Cardiac muscle cell (in vitro differentiated cells and primary cell): ENCODE results near the gene SLC38A9. TPM values are rescaled to one million over a fixed set of nuclear protein-coding genes. Genes with fewer than 3 reads are reported as not detected.

ENCODE experiments used
- DNase-seq, 2 donors: peaks; one replicate each; pipeline versions ENCODE4 v3.0.0 to v3.0.0-alpha.2; 2010 to 2017; ENCODE audit warnings: low read depth in 1 of 2, low spot score in 1 of 2
- H3K27ac ChIP-seq: fragments of 200-600 bp; sonication (generic); 2 replicates; pipeline ENCODE4 v1.5.1; 2016
- H3K27me3 ChIP-seq: fragments of 200-600 bp; sonication (generic); 2 replicates; pipeline ENCODE4 v1.6.0; 2016; ENCODE audit warnings: control low read depth
- H3K36me3 ChIP-seq: fragments of 200-600 bp; sonication (generic); 2 replicates; pipeline ENCODE4 v1.5.1; 2016; ENCODE audit warnings: control low read depth
- H3K4me1 ChIP-seq: fragments of 200-600 bp; sonication (generic); 2 replicates; pipeline ENCODE4 v1.8.1; 2017; ENCODE audit warnings: low read depth, mild to moderate bottlenecking, mixed run types
- H3K4me3 ChIP-seq: fragments of 200-600 bp; sonication (generic); 2 replicates; pipeline ENCODE4 v1.5.1; 2016; ENCODE audit warnings: mild to moderate bottlenecking
- H3K9me3 ChIP-seq: fragments of 200-600 bp; sonication (generic); 2 replicates; pipeline ENCODE4 v1.5.1; 2017; ENCODE audit warnings: low read depth, mild to moderate bottlenecking, control low read depth
- polyA plus RNA-seq: library from polyadenylated mRNA; unstranded; fragments of >200 nt; fragmentation: Nextera tagmentation; extraction: Ambion mirVana; gene quantifications from 2 replicates; pipeline ENCODE4 v1.2.1, GENCODE V29; 2016
- total RNA-seq: library from RNA; depleted of rRNA; stranded (reverse); fragments of >200 nt; gene quantifications from 2 replicates; pipeline ENCODE4 v1.2.3, GENCODE V29; 2016
- TF ChIP-seq, protein P1 (sequence below): IDR thresholded peaks from 2 replicates; pipeline ENCODE4 v1.5.1; 2012; ENCODE audit warnings: low read depth, mild to moderate bottlenecking, low read length

Gene SLC38A9
- total and polyA plus RNA-seq, 2 experiments from 2014 or later, result 14.4 to 15.1 TPM

DNA sequence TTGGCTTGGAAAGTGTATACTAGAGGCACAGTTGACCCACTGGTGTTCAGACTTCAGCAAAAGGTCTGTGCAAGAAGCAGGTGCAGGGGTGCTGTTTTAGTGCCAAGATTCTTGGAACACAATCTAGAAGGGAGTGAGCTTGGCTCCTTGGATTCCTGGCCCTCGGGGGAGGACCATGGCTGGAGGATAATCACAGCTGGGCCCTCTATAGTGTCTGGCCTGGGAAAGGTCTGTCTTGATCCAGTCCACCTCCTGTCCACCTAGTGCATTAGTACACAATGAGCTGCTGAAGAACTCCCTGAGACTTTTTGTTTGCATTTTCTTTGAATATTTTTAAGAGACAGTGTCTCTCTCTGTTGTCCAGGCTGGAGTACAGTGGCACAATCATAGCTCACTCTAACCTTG, 126.9 kb downstream of the SLC38A9 start:
- Histone ChIP-seq H3K36me3 (no peaks in the 10 kb centered on the region), H3K4me1 (peaks cover 4% of the 10 kb centered on the region), H3K27me3 (no peaks in the 10 kb centered on the region), H3K4me3 (no peak overlapping the region), H3K27ac (peak overlapping the region; percentile 24), H3K9me3 (no peaks in the 10 kb centered on the region)
- TF ChIP-seq, protein P1, sequence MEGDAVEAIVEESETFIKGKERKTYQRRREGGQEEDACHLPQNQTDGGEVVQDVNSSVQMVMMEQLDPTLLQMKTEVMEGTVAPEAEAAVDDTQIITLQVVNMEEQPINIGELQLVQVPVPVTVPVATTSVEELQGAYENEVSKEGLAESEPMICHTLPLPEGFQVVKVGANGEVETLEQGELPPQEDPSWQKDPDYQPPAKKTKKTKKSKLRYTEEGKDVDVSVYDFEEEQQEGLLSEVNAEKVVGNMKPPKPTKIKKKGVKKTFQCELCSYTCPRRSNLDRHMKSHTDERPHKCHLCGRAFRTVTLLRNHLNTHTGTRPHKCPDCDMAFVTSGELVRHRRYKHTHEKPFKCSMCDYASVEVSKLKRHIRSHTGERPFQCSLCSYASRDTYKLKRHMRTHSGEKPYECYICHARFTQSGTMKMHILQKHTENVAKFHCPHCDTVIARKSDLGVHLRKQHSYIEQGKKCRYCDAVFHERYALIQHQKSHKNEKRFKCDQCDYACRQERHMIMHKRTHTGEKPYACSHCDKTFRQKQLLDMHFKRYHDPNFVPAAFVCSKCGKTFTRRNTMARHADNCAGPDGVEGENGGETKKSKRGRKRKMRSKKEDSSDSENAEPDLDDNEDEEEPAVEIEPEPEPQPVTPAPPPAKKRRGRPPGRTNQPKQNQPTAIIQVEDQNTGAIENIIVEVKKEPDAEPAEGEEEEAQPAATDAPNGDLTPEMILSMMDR, result no peak
- no peak for DNase-seq

DNA sequence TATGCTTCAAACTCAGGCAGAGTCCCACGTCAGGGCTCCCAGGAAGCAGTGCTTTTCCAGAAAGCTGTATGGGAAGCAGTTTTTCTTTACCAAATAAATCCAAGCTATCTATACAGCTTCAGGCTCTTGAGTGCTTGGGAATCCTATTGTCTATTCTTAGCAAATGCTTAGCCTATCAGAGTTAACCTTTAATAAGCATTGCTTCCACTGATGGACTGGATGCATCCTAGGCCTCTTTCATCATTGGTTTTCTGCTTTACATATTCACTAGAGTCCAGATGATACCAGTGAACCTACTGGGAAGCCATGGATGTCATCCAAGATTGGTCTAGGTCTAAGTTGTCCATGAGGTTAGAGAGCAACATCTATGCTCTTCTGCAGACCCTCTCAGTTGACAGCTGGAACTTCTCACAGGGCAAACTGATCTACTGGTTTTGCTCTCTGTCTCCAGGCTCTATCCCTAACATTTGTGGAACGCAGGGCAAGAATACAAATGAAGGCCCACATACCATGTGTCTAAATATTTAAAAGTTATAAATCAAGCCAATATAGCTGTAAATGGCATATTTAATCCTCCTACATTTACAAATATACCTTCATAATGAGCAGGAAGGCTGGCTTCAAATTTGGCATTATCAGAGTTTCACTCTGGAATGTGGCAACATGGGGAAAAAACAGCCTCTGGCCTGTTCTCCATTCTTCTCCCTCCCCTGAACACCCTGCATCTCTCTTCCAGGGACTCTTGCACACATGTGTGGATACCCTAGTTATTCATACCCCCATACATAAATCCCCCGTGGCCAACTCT, 127.5 kb downstream of the SLC38A9 start:
- DNase-seq, result no peak
- H3K4me3 ChIP-seq, result no peak overlapping the region

DNA sequence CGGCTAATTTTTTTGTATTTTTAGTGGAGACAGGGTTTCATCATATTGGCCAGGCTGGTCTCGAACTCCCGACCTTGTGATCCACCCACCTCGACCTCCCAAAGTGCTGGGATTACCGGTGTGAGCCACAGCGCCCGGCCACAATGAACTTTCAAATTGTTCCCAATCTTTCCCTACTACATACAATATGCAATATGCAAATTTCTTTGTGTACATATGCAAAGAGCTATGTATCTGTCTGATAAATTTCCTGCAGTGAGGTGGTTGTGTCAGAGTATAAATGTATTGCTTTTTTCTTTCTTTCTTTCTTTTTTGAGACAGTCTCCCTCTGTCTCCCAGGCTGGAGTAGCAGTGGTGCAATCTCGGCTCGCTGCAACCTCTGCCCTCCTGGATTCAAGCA, 128.5 kb downstream of the SLC38A9 start:
- Histone ChIP-seq H3K9me3 (no peaks in the 10 kb centered on the region), H3K27me3 (no peaks in the 10 kb centered on the region), H3K4me1 (peaks cover 4% of the 10 kb centered on the region), H3K36me3 (no peaks in the 10 kb centered on the region), H3K27ac (no peak overlapping the region), H3K4me3 (no peak overlapping the region)
- no peak for DNase-seq
- TF ChIP-seq, protein P1, result no peak

More for the DNA sequence above, 127.5 kb downstream of the SLC38A9 start:
- Histone ChIP-seq H3K9me3 (no peaks in the 10 kb centered on the region), H3K27ac (peak overlapping the region; percentile 24), H3K4me1 (peaks cover 4% of the 10 kb centered on the region), H3K27me3 (no peaks in the 10 kb centered on the region), H3K36me3 (no peaks in the 10 kb centered on the region)
- TF ChIP-seq, protein P1, result no peak

DNA sequence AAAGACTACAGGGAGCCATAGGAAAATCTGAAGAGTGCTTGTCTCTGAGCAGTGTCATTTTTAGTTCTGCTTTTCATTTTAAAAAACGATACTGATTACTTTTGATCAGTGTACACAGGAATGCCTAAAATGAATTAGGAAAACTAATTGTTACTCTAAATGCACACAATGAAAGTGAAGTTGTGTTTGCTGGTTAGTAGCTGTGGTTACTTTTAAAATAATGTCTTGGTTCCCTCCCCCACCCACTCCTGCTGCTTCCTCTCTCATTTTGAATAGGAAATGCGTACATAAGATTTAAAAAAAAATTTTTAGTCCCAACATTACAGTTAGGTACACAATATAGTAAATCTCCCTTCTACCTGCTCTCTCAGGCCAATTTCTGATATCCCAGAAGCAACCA, 129.9 kb downstream of the SLC38A9 start:
- TF ChIP-seq, protein P1, result no peak
- Histone ChIP-seq H3K9me3 (no peaks in the 10 kb centered on the region), H3K27ac (no peak overlapping the region), H3K36me3 (no peaks in the 10 kb centered on the region), H3K4me1 (peaks cover 6% of the 10 kb centered on the region), H3K4me3 (no peak overlapping the region), H3K27me3 (no peaks in the 10 kb centered on the region)
- no peak for DNase-seq

DNA sequence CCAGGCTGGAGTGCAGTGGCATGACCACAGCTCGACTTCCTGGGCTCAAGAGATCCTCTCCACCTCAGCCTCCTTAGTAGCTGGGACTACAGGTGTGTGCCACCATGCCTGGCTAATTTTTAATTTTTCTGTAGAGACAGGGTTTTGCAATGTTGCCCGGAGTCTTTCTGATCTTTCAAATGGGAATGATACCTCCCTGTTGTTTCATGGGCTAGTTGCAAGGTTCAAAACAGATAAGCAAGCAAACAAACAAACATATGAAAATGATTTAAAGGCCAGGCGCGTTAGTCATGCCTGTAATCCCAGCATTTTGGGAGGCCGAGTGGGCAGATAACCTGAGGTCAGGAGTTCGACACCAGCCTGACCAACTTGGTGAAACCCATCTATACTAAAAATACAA, 132.1 kb downstream of the SLC38A9 start:
- no peaks in the 10 kb centered on the region for H3K27me3 ChIP-seq
- TF ChIP-seq, protein P1, result no peak
- H3K4me3 ChIP-seq, result no peak overlapping the region
- no peak overlapping the region for H3K27ac ChIP-seq
- H3K36me3 ChIP-seq, result no peaks in the 10 kb centered on the region
- H3K9me3 ChIP-seq, result no peaks in the 10 kb centered on the region
- H3K4me1 ChIP-seq, result peaks cover 8% of the 10 kb centered on the region
- DNase-seq, result no peak
